ENCODE results near the gene CA5B.
"Not testable (repeated sequence)": the region's sequence is repeated elsewhere in the genome, so short reads cannot be mapped to it uniquely, and the experiment has no call there.

The CA5B gene, protein sequence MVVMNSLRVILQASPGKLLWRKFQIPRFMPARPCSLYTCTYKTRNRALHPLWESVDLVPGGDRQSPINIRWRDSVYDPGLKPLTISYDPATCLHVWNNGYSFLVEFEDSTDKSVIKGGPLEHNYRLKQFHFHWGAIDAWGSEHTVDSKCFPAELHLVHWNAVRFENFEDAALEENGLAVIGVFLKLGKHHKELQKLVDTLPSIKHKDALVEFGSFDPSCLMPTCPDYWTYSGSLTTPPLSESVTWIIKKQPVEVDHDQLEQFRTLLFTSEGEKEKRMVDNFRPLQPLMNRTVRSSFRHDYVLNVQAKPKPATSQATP

DNA sequence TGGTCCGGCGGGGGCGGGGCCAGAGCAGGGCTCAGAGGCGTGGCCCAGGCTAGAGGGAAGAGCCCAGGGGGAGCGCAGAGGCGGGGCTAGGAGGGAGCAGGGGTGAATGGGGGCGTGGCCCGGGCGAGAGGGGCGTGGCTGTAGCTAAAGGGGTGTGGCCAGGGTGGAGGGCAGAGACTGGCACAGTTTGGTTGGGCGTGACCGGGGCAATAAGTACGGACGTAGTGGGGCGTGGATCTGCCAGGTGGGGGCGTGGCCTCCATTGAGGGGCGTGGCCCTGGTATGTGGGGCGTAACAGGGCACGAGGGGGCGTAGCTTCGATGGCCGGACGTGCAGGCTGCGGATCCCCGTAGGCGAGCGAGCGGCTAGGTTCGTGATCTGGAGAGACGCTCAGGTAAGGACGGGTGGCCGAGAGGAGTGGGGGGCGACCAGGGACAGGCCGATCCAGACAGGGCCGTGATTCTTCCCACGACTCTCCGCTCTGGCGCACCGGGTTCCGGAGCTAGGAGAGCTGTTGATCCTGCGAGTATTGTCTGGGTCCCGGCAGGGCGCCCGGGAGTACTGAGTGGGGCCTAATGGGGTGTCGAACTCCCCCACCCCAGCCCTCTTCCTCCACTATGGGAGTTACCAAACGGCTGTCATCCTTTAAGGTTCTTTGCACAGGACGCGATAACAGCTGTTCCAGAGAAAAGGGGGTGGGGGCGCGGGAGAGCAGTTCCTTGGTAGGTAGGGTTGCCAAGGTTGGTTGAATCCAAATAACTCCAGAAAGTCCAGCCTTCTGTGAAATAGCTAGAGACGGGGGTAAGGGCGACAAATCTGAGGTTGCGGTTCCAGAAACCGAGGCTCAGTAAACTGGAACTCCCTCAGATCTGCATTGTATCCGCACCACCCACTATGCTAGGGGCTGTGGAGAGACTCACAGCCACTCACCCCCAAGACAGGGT is at the start of gene CA5B:
Gene CA5B, plus strand, starts transcription at position 312 of the 944 bp plus-strand sequence. CDS start 11,754 bp downstream, outside the sequence.
- peak; percentile 95 for DNase-seq (ENCODE audit: low spot score)

DNA sequence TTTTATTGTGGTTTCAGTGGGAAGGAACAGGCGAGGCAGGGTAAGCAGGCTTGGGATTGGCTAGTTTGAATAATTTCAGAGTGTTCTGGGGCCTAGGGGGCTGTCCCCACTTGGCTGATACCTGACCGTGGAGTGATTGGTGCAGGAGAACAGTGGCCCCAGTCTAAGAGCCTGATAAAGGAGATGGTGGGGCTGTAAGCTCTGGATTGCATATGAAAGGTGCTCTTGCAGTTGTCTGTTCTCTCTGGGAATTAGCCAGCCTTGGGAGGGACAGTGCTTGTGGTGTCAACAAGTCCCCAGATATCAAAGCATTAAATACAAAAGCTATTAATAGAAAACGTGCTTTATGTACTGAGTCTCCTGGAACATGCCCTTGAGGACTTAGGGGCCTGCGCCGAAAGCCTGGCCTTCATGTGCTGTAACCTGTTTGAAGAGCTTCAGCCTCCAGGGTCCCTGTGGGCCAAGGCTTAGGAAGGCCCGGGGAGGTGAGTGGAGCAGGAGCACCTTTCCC is 43.1 kb upstream of the CA5B start:
- DNase-seq (ENCODE audit: low spot score), result no peak

DNA sequence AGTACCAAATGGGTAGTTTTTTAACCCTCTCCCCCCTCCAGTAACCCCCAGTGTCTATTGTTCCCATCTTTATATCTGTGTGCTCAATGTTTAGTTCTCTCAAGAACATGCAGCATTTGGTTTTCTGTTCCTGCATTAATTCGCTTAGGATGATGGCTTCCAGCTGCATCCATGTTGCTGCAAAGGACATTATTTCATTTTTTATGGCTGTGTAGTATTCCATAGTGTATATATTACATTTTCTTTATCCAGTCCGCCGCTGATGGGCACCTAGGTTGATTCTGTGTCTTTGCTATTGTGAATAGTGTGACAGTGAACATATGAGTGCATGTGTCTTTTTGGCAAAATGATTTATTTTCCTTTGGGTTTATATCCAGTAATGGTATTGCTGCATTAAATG is 41.6 kb upstream of the CA5B start:
- no peak for DNase-seq (ENCODE audit: low spot score)

DNA sequence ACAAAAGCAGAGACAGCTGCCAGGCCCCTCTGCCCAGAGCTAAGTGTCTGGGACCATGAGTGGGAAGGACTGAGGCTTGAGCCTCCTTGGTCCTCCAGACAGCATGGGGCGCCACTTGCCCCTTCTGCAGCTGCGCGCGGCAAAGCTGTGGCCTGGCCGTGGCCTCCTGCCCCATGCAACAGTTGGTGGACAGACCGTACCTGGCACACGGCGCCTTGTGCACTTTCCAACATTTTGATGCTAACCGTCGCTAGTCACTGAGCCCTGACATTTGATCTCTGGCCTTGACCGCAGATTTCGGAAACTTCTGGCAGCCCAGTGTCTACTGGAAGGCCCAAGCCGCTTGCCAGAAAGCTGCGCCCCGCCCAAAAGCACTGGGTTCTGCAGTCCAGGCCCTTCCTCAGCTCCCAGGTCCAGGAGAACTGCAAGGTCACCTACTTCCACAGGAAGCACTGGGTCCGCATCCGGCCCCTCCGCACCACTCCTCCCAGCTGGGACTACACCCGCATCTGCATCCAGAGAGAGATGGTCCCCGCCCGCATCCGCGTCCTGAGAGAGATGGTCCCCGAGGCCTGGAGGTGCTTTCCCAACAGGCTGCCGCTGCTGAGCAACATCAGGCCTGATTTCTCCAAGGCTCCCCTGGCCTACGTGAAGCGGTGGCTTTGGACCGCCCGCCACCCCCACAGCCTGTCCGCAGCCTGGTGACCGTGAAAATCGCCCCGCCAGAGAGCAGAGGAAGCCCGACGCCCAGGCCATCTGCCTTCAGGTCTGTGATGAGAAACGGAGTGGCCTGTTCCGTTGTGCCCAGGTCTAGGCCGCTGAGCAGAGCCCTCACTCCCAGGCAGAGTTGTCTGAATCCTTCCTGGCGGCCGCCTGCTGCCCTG is 35.3 kb upstream of the CA5B start:
- DNase-seq (ENCODE audit: low spot score), result no peak

DNA sequence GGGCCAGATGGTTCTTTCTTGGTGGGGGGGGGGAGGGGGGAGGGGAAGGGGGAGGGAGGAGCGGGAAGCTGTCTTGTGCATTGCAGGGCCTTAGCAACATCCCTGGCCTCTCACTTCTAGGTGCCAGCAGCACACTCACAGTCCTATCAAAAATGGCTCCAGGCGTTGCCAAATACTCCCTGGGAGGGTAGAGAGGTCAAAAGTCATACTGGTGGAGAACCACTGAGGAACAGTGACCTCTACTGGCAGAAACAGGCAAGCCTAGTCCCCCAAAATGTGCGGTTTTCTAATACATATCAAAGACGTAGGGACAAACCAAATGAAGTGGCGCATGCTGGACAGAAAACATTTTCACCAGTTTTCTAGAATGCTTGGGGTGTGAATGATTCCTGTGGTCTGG is 34.3 kb upstream of the CA5B start:
- DNase-seq (ENCODE audit: low spot score), result not testable (repeated sequence)

DNA sequence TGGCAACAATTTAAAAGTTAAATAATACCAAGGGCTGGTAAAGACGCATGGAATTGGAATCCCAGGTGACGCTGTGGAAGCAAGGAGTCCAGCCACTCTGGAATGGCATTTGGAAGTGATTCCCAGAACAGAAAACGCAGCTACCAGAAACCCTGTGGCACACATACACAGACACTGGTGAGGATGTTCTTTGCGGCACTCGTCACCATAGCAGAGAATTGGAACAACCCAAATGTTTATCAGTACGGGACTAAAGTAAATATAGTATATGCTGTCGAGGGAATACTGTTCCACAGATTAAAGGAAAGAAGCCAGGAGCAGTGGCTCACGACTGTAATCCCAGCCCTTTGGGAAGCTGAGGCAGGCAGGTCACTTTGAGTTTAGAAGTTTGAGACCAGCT is 33.8 kb upstream of the CA5B start:
- DNase-seq (ENCODE audit: low spot score), result not testable (repeated sequence)

DNA sequence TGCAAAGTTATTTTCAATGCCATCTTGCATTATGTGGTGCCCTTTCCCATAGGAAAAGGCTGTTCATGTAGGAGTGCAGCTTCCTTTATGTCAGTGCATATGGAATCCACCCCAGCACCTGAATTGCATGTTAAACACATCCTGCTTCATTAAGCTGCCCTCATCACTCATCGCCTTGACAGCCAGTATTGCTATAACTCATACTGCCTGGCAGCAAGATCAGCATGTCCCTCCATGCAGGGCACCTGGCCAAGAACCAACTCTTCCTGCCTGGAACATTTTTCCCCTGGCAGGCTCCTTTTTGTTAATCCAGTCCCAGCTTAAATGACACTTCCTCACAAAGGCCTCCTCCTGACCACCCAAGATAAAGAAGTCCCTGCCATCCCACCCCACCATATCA is 23.5 kb upstream of the CA5B start:
- no peak for DNase-seq (ENCODE audit: low spot score)

DNA sequence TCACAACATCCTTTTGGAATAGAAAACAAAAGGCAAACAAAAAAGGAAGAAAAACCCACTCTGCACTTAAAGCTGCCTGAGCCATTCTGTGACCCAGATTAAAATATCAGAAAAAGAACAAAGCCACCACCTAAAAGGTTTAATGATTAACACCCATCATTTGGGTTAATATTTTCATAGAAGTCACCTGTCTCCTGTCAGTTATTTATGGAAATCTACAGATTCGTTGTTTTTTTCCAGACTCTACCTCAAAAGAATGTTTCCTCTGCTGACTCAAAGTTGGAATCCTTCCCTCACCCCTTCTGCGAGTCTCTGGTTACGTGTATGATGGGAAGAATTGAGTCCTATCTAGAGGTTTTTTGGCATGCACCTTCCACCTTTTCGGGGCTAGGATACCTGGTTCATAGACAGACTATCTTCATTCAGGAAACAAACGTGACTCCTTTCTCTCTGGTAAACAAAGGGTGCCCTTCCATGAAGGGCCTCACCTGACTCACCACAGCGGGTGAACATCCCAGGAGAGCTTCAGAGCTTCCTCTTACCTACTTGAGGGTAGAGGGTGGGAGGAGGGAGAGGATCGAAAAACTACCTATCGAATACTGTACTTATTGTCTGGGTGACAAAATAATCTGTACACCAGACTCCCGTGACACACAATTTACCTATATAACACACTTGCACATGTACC is 19.6 kb upstream of the CA5B start:
- no peak for DNase-seq (ENCODE audit: low spot score)

DNA sequence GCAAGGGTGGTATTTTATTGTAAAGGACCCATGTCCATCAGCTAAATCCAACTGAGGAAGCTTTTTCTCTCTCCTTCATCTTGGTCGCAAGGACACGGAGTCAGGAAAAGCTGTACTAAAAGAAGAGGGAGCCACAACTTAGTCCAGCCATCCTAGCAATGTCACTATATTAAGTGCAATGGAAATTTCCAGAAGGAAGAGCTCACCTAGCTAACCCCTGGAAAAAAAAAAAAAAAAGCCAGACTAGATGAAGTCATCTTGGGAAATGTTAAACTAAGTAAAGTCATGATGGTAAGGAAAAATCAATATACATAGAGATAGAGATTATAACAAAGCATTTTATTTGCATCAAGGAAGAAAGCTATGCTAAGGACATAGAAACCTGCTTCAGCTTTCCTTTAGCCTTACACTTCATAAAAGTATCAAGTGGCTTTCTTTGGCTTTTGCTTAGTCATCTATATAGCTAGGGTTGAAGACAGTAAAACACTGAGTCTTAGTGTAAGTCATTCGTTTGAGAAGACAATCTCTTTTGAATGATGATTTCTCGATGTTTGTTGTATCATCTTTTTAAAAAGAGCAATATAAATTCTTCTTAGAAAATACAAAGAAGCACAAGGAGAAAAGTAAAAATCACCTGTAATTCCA is 18.6 kb upstream of the CA5B start:
- DNase-seq (ENCODE audit: low spot score), result no peak

DNA sequence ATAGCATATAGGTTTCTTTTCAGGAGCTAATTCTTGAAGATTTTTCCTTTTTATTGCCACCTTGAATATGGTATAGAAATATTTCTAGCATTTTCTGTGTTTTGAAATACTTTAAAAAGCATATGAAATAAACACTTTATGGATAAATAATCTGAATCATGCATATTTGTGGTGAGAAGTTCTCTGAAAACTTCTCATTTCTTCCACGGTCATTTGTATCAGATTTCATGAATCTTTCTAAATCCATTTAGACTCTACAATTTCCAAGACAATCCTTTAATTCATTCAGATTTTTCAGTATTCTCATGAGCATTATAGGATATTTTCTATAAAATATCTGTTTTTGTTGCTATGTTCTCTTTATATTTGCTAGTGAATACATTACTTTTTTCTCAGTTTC is 16.2 kb upstream of the CA5B start:
- no peak for DNase-seq (ENCODE audit: low spot score)

DNA sequence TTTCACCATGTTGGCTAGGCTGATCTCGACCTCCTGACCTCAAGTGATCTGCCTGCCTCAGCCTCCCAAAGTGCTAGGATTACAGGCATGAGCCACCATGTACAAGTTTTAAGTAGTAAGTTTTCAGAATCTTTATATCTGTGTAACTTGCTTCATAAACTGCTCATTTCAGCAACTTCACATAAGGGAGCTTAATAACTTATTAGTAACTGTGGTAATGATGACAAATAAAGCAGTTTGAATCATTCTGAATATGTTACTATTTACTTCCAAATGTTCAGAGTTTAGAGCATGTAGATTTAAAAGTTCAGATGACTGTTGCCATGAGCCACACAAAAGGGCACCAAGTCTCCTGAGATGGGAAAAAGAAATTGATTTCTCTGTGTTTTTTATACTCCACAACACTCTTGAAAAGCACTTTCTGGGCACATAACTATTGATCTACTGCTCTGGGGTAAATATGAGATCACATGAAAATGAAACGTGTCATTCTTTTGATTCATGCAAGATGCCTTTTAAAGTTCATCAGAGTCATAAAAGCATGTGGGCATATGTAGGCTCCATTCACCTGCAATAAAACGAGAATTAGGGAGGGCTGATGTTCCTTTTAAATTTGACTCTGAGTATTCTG is 14.1 kb upstream of the CA5B start:
- no peak for DNase-seq (ENCODE audit: low spot score)

DNA sequence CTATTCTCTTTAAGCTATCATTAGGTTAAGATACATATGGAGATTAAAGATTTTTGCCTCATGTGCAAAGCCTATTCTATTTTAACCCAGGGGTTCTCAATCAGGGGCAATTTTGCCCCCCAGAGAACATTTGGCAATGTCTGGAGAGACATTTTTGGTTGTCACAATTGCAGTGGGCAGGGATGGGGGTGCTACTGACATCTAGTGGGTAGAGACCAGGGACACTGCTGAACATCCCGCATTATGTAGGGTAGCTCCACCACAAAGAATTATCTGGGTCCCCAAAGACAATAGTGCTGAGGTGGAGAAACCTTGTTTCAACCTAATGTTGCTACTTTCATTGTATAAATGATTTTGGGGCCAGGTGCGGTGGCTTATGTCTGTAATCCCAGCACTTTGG is 13.2 kb upstream of the CA5B start:
- no peak for DNase-seq (ENCODE audit: low spot score)

DNA sequence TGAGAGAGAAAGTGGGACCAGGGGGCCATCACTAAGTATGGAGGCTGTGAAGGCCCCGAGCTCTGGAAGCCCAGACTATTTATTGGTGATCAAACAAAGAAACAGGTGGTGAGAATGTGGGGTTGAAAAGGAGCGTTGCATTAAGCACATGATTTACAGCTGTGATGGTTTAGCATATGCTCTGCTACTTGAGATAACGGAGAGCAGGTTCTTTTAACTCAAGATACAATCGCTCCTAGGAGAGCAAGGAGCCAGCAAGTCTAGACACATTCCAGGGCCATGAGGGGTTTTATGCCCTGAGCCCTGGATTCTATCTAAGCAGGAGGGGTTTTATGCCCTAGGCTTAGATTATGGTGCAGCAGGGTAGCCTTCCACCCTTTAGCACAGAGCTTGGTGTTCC is 6.7 kb upstream of the CA5B start:
- DNase-seq (ENCODE audit: low spot score), result not testable (repeated sequence)

DNA sequence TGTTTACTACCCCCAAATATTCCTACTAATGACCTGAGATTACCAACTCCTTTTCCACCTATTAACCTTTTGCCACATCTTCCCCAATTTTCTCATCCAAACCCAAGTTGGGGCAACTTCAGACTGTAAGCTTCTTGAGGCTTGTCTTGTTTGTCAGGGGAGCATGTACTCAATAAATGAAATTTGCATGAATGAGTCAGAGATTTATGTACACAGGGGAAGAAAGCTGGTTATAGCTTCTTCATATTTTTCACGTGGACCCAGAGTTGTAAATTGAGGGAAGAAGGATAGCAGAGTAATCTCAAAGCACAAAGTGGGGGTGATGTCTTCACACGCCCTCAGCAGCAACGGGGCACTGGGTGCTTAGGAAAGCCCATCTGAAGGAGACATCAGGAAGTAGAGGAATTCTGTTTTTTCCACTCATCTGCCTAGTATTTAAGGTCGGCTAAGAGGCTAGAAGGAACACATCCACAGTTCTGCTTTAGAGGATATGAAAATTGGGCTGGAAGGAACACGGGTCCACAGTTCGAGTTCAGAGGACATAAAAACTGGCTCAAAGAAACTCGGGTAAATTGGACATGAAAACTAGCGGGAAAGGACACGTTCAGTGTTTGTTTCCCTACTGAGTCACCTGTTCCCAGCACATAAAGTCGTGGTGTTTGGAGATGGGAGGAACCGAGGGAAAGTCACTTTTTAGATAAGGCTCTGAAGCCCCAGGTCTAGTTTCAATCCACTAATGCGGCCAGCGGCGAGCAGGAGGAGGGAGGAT is 696 bp upstream of the CA5B start:
- DNase-seq (ENCODE audit: low spot score), result peak; percentile 7

DNA sequence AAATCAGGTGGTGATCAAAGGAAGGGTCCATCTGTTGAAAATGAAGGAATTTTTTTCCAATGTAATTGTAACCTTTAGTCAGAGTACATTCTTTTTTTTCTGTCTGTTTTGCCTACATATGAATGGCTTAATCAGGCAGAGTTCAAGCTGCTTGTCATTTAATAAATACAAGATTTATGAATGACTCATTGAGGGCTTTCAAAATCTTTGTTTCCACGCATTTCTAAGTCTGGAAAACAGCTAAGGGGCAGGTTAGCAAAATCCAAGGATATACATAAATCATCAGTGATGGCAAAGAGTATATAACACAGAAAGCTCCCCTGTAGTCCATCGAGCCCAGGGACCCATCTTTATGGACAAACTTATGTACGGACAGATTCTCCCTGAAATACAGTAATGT is 1.8 kb downstream of the CA5B start:
- DNase-seq (ENCODE audit: low spot score), result no peak

DNA sequence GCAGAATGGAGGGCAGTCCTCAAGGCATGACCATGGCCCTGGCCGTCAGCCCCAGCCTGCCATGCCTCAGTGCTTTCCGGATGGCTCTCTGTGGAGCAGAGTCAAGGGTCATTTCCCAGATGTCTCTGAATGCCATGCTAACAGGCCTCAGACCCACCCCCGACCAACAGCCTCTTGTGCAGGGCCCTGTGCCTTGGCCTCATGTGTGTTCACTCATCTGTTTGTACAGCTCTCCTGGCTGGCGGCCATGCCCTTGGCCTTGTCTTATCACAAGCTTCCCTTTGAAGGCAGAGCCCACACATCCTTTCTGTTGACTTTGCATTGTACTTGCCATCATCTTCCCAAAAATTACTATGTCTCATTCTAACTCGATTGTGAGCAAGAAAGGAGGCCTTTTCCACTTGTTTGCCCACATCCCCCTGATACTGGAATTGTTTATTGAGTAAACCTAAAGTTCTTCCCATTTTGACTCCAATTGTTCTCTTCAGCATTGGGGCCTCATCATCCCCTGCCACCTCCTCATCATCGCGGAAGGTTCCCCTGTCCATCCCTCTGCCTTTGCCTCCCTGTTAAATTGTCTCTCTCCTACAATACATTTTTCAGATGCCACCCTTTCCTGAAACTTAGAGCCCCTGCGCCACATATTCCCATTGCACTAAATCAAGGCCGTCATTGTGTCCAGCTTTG is 6.3 kb downstream of the CA5B start:
- no peak for DNase-seq (ENCODE audit: low spot score)

DNA sequence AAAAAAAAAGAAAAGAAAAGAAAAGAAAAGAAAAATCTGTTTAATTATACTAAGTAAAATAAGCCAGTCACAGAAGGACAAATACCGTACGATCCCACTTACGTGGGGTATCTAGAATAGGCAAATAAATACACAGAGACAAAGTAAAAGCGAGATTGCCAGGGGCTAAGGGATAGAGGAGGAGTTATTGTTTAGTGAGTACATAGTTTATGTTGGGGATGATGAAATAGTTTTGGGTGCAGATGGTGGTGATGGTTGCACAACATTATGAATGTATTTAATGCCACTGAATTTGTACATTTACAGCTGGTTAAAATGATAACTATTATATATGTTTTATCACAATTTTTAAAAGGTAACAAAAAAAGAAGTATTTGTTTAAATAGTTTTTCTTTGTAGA is 7.1 kb downstream of the CA5B start:
- DNase-seq (ENCODE audit: low spot score), result no peak

DNA sequence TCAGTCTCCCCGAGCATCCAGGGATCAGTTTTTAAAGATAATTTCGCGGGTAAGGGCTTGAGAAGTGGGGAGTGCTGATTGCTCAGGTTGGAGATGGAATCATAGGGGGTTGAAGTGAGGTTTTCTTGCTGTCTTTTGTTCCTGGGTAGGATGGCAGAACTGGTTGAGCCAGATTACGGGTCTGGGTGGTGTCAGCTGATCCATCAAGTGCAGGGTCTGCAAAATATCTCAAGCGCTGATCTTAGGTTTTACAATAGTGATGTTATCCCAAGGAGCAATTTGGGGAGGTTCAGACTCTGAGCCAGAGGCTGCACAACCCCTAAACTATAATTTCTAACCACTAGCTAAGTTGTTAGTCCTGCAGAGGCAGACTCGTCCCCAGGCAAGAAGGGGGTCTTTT is 8.6 kb downstream of the CA5B start:
- not testable (repeated sequence) for DNase-seq (ENCODE audit: low spot score)

DNA sequence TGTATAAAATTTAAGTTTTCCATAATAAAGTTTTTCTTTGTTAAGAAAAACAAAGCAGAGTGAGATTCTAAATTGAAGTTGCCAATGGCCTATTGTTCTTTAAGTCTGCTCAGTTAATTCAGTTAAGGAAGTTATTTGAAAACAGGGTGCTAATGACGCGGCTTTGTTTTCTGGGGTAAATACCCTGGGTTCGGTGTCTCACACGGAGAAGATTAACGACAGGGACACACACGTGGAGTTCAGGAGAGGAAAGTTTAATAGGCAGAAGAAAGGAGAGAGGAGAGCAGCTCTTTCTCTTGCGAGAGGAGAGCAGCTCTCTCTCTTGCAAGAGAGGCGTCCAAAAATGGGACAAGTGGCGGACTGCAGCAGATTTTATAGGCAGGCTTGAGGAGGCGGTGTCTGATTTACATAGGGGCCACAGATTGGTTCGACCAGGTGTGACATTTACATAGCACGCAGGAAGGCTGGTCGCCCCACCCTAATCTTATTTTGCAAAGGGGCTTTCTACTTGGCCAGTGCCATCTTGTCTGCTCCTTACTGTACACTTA is 9.6 kb downstream of the CA5B start:
- no peak for DNase-seq (ENCODE audit: low spot score)

All from hematopoietic multipotent progenitor cell treated with erythropoietin and hydrocortisone succinate and interleukin-3 and kit ligand, for 17 days (in vitro differentiated cells).